GM10847 (cell line): ENCODE data around the gene RUVBL2.

Source experiments
- POLR2A ChIP-seq: IDR thresholded peaks from 2 replicates; pipeline ENCODE4 v1.6.1; 2011; ENCODE audit not compliant: insufficient read length; ENCODE audit errors: extremely low read depth

RUVBL2 gene

DNA sequence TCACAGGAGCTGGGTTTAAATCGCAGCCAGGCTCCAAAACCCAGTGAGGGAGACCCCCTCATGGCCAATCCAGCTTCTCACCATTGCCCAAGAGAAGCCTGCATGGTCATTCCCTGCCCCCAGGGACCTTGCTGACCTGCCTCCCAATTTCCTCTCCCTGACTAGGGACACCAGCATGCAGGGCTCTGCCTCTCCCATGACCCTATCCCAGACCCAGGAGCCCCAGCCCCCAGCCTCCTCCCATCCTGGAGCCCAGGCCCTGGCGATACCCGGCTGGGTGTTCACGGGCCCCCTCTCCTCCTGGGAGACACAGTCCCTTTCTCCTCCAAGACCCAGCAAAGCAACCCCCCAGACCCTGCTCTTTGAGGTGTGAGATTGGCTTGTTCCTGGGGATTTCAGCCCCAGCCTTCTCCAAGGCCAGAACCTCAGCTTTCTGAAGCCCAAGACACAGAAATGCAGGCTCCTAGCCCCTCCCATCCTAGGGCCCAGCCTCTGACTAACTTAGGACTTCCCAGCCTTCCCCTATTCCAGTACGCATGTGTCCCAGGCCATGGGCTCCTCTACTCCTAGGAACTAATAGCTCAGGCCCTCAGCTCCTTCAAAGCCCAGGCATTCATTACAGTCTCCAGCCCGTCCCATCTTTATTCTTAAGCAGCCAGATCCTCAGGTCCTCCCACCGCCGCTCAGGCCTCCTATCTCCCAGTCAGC lies 1.7 kb upstream of the RUVBL2 start:
- no peak for TF ChIP-seq POLR2A

DNA sequence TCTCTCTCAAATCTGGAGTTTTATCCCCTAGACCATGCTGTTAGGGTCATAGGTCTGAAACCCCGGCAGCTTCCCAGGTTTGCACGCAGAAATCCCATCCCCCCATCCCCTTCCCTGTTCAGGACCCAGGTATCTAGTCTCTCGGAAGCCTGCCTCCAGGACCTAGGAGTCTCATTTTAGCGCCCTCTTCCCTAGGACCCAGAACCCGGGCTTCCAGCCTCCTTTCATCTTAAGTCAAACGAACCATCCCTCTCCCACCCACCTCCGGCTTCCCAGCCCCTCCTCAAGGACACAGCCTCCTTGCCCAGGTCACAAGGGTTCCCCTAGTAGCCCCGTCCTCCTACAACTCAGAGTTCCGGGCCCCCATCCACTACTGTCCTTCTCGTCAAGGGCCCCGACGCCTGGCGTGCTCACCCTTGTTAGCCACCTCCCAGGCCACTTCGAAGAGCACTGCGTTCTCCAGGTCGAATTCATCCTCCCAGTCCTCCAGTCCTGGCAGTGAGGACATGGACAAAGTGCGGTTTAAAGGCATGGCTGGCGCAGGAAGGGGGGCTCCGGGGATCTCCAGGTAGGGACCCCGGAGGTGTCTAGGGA lies 1.0 kb upstream of the RUVBL2 start:
- no peak for TF ChIP-seq POLR2A

DNA sequence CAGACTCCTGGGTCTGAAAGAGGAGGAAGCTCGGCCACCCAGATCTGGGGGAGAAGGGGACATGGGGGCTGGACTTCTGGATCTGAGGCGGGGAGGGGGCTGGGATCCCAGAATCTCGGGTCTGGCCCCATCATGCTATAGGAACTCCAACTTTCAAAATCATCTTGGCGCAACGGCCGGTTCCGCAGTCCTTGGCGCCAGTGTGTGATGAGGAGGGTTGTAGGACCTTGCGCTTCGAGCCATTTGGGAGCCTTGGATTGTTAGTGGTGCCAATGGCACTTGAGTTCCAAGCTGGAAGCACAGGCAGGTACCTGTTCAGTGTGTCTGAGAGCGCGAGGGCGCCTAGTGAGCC lies 324 bp downstream of the RUVBL2 start:
- no peak for TF ChIP-seq POLR2A

DNA sequence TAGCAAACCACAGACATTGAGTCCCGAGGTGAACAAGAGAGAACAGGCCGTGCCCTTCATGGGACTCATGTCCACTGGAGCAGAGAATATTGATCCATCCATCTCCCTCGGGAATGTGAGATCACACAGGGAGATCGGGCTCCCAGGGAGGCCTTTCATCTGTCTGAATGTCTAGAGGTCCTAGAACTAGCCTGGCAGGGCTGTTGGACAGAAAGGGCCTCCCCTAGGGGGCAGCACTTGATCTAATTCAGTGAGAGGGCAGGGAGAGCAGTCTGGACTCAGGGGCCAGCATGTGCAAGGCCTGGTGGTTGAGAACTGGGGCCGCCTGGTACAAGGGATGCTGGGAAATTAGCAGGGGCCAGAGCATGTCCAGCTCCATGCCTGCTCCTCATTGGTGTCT lies 4.3 kb downstream of the RUVBL2 start:
- TF ChIP-seq POLR2A: no peak

DNA sequence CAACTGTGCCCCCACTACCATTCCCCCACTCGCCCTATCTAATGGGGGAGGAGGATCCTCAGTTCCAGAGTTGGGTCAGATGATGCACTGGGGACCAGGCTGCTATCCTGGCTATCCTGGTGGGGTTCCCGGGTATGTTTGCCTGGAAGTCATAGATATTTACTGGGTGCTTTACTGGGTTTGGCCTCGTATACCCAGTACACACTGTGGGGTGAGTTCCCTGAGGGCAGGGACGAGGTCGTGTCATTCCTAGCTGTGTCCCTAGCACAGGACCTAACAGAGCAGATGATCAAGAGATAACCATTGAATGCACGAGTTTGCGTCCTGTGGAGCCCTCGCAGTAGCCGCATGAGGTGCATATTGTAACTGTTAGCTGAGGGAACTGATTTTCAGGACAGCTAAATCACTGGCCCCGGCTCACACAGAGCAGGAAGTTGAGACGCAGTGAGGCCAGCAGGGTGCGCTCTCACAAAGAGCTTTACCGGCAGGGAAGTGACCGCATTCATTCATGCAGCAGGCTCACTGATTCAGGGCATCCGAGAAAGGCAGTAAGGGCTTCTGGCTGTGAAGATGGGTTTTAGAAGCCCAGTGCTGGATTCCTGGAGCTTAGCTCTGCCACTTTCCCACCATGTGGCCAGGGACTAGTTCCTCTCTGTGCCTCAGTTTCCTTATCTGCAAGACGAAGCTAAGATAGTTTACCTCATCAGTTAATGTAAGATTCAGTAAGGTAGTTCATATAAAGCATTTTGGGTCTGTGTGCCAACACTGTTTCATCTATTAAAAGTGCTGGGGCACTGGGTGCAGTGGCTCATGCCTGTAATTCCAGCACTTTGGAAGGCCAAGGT lies 6.0 kb downstream of the RUVBL2 start:
- TF ChIP-seq POLR2A: no peak

DNA sequence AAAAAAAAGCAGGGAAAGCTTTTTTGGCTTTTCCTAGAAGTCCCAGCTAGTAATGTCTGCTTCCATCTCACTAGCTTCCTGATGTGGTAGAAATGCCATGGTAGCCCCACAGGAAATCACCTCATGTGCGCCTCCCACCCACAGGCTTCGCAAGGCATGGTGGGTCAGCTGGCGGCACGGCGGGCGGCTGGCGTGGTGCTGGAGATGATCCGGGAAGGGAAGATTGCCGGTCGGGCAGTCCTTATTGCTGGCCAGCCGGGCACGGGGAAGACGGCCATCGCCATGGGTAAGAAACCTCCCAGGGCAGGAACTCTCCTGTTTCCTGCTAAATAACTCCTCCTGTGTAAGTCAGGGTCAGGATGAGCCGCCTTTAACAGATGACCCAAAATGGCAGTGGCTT lies 10.4 kb downstream of the RUVBL2 start:
- no peak for TF ChIP-seq POLR2A

DNA sequence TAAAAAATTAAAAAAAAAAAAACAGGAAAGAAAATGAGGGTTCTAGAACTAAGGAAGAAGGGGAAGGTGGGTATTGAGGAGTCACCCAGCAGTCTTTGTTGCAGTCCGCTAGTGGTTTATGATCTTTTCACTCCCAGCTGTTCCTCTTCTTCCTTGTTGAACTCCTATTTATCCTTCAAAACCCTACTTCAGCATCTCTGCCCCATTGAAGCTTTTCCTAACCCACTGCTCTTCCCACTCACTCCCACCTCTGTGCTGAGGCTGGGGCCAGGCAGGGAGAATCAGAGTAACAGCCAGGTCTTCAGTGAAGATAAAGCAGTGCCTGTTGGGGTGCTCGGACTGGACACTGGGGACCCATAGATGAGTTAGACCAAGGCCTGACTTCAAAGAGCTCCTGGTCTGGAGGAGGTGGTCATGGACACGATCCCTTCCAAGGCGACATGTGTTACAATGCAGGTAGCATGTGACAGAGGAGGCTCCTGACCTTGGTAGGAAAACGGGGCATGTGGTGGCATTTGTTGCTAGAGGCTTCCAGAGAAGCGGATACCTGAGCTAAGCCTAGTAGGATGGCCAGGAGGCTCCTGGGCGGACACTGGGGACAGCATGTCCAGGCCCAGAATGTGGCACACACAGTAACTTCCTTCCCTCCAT lies 11.4 kb downstream of the RUVBL2 start:
- TF ChIP-seq POLR2A: no peak

DNA sequence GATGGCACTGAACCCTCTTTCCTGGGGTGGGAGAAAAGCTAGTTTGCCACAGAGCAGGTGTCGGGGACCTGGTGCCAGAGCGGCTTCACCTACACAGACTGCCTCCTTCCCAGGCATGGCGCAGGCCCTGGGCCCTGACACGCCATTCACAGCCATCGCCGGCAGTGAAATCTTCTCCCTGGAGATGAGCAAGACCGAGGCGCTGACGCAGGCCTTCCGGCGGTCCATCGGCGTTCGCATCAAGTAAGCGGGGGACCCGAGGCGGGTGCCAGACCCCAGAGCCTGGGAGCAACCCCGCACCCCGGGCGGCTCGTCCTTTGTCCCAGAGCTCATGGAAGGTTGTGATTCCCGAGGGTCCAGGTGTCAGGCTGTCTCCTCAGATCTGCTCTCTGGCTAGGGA lies 13.2 kb downstream of the RUVBL2 start:
- TF ChIP-seq POLR2A: no peak

DNA sequence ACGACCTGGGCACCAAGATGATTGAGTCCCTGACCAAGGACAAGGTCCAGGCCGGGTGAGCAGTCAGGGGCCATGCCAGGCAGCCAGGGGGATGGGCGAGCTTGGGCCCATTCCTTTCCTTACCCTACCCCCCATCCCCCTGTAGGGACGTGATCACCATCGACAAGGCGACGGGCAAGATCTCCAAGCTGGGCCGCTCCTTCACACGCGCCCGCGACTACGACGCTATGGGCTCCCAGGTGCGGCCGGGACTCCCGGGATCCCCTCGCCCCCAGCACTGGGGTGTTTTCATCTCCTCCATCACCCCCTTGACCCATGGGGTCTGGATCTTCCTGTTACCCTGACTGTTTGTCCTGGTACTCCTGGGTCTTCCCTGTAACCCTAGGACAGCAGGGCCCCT lies 16.1 kb downstream of the RUVBL2 start:
- TF ChIP-seq POLR2A: no peak

DNA sequence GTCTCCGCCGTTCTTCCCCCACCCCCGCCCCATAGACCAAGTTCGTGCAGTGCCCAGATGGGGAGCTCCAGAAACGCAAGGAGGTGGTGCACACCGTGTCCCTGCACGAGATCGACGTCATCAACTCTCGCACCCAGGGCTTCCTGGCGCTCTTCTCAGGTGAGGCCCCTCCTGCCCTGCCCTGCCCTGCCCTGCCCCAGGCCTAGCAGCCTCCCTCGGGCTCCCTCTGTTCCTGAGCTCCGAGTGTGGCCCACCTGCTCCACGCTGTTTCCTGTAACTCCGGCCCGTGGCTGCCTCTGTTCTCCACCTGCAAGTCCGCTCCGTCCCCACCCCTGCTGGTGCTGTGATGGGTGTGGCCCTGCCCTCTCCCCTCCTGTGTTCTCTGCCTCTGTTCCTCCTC lies 16.8 kb downstream of the RUVBL2 start:
- no peak for TF ChIP-seq POLR2A

DNA sequence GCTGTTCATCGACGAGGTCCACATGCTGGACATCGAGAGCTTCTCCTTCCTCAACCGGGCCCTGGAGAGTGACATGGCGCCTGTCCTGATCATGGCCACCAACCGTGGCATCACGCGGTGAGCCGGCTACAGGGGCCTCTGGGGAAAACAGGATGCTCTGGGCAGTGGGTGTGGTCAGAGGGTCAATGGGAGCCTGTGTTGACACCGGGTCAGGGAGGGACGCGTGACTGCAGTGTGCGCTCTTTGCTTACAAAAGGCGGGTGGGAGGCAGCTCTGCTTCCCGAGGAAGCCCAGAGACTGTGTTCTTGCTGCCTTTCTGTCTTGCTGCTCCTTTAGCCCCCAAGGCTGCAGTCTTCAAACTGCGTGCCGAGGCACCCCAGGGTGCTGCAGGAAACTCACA lies 17.5 kb downstream of the RUVBL2 start:
- TF ChIP-seq POLR2A: no peak

DNA sequence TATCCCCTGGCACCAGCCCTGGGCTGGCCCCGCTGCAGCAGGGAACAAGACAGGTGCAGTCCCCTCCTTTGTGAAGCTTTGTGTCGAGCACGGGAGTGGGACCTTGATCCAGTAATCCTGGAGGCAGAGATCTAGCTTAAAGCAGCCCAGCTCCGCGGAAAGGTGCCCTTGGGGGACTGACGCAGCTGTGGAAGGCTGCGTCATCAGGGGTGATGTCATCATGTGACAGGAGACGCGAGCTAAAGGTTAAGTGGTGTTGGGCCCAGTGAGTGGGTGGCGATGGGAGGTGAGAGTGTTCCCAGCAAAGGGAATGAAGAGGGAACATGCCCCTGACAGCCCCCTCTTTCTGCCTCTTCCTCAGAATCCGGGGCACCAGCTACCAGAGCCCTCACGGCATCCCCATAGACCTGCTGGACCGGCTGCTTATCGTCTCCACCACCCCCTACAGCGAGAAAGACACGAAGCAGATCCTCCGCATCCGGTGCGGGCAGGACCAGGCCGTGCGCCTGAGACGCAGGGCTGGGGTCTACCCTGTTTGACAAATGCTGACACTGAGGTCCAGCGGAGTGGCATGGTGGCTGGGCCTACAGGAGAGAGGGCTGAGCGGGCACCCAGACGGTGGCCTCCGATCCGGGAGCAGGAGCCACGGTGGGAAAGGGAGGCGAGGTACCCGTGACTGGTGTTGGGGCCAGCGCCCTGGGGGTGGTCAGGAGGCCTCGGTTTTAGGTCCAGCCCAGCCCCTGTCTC lies 20.6 kb downstream of the RUVBL2 start:
- no peak for TF ChIP-seq POLR2A

DNA sequence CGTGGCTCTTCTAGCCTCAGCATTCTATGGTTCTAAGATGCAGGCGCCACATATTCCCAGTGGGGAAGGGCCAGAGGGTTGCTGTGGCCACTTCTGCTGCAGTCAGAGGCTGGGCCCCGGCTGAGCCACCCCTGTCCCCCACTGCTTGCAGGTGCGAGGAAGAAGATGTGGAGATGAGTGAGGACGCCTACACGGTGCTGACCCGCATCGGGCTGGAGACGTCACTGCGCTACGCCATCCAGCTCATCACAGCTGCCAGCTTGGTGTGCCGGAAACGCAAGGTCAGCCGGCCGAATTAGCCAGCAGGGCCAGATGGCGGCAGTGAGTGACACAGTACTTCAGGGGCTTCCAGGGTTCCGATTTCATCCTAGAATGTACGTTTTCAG lies 21.2 kb downstream of the RUVBL2 start:
- no peak for TF ChIP-seq POLR2A

DNA sequence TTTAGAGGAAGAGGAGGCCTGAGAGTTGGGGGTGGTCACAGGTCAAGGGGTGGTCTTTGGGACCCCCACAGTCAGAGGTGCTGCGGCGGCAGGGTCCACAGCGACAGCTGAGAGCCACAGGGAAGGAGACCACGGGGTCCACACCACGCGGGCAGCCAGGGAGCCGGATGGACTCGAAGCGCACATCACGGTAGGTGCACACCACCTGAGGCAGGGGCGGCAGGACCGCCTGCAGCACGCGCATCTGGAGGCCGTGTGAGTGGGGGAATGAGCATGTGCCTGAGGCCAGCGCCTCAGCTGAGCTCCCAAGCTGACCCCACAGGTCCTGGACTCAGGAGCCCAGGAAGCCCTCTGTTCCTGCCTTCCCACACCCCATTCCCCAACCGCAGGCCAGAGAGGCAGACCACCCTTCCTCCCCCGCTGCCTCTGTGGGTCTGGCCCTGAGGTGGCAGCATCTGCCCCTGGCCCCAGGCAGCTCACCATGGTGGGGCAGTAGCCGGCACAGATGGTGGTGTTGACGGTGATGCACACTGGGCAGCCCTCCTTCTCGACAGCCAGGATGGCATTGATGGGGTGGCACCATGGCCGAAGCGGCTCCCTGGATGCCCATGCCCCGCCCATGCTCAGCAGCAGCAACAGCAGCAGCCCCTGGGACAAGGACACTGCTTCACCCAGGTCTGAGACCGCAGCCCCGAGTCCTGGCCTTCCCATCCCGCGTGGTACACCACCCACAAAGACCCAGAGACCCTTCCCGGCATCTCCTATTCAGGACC lies 22.6 kb downstream of the RUVBL2 start:
- no peak for TF ChIP-seq POLR2A
